ENCODE measurements around the gene BIRC6.

DNA sequence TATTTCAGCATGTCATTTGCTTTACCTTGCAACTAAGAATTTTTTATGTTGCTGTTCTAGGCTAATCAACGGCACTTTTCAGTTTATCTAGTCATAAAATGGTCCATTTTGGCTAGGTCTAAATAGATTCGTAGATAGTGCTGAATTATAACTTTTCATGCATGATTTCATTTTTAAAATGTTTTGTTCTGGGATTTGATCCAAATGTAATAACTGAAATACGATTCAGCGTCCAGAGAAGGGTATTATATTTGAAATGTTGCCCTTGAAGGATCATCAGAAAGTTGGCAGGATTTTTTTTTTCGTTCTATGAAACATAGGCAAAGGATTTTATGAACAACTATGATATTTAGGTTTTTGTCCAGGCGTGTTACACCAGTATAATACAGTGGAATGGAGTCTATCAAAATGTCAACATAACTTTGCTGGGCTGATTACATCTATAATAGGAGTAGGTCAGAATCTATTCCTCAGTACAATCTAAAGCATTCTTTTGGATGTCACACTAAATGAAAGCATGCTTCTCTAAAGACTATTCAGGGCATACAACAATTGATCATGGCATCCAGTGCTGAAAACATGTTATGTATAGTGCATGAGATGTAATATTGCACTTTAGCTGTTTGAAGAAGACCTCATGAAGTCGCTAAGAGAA lies 295.9 kb downstream of the BIRC6 start:
- TF ChIP-seq ESRRG (CRISPR knock-in tag; IDR thresholded peaks at IDR 0.05) (0 out of 2 replicates have a peak, but pooled peaks have one; percentile 7), ZFP30 (CRISPR knock-in tag; IDR thresholded peaks at IDR 0.05) (no peak), CSDC2 (CRISPR knock-in tag; IDR thresholded peaks at IDR 0.05) (no peak), RARB (CRISPR knock-in tag; IDR thresholded peaks at IDR 0.05) (no peak), ARNTL (CRISPR knock-in tag; IDR thresholded peaks at IDR 0.05; ENCODE audit: borderline replicate concordance, low read depth) (no peak), GLIS3 (CRISPR knock-in tag; IDR thresholded peaks at IDR 0.05) (peak; percentile 59; the same call in 1 of the 2 replicates), TCF4 (CRISPR knock-in tag; IDR thresholded peaks at IDR 0.05; ENCODE audit: borderline replicate concordance) (no peak), CREB5 (CRISPR knock-in tag; IDR thresholded peaks at IDR 0.05; ENCODE audit: low read depth) (peak; percentile 82), OSR1 (CRISPR knock-in tag; IDR thresholded peaks at IDR 0.05) (no peak)

Data from SK-N-SH treated with all-trans-retinoic acid at 6 μM for 48 hours (cell line).